Esophagus squamous epithelium (tissue), 5 donors: ENCODE results near the gene CHRM1. TPM values are rescaled to one million over a fixed set of nuclear protein-coding genes. Genes with fewer than 3 reads are reported as not detected.

Source experiments
- DNase-seq: peaks from one replicate; lab custom pipeline; 2025; lab: John Stamatoyannopoulos, UW
- H3K27ac ChIP-seq, 4 donors: fragments of 200-600 bp; sonication (generic); one replicate each; pipeline ENCODE4 v1.5.1; 2016 to 2019; ENCODE audit warnings: mild to moderate bottlenecking in 1 of 4
- H3K27me3 ChIP-seq, 4 donors: fragments of 200-600 bp; sonication (generic); 1 replicate in 3 of 4; 2 replicates in 1 of 4; pipeline versions ENCODE4 v1.5.1 to v1.6.0; 2017 to 2021; ENCODE audit warnings: antibody characterized with exemption in 1 of 4
- H3K36me3 ChIP-seq, 3 donors: fragments of 200-600 bp; sonication (generic); one replicate each; pipeline ENCODE4 v1.5.1; 2016 to 2019
- H3K4me1 ChIP-seq, 3 donors: fragments of 200-600 bp; sonication (generic); one replicate each; pipeline ENCODE4 v1.5.1; 2017 to 2019
- H3K4me3 ChIP-seq, 4 donors: fragments of 200-600 bp; sonication (generic); 1 replicate in 3 of 4; 2 replicates in 1 of 4; pipeline ENCODE4 v1.5.1; 2016 to 2019; ENCODE audit warnings: mild to moderate bottlenecking in 2 of 4, moderate library complexity in 1 of 4
- H3K9me3 ChIP-seq, 3 donors: fragments of 200-600 bp; sonication (generic); one replicate each; pipeline ENCODE4 v1.5.1; 2016 to 2019
- CTCF ChIP-seq, 6 experiments: fragments of 450-650 bp in 4 of 6; fragments of 200-600 bp in 2 of 6; sonication (generic) in 2 of 6; IDR thresholded peaks; one replicate each; pipeline ENCODE4 v1.5.1; 2016 to 2019; ENCODE audit warnings: antibody characterized with exemption in 6 of 6, mild to moderate bottlenecking in 4 of 6, moderate library complexity in 4 of 6
- POLR2A ChIP-seq, 4 donors: fragments of 450-650 bp; IDR thresholded peaks; one replicate each; pipeline ENCODE4 v1.6.1; 2017; ENCODE audit warnings: antibody characterized with exemption in 4 of 4, mild to moderate bottlenecking in 4 of 4, moderate library complexity in 3 of 4
- WGBS, 2 donors: methylation state at CpG; one replicate each; pipeline ENCODE4 v1.1.5; 2018; 5-methylcytosine and 5-hydroxymethylcytosine counted together
- intact Hi-C: fragments of 100-400 bp; cut with DNase I; formaldehyde crosslinking; loops from one replicate; pipeline ENCODE4 v1.15.0; 2022
- total RNA-seq, 4 donors: library from RNA; depleted of rRNA; stranded (reverse); fragments of >200 nt; gene quantifications; one replicate each; pipeline ENCODE4 v1.1.0, GENCODE V29; 2016
- donor health status: DM: yes; HTN: yes; CAD: no.

The CHRM1 gene
- total RNA-seq, 4 donors from 2014 or later = 0.30 to 0.73 TPM; not detected in 2

GRCh38 chr11:62892077-62892922 lies 28.9 kb downstream of the CHRM1 start:
- peaks cover 0 to 33% (median 3%) of the 10 kb centered on the region in 3 donors for H3K4me1 ChIP-seq
- TF ChIP-seq POLR2A (IDR thresholded peaks at IDR 0.05) = no peak
- TF ChIP-seq CTCF (IDR thresholded peaks at IDR 0.05) = no peak
- DNase-seq = no peak
- intact Hi-C loops = no loop called here
- H3K27me3 ChIP-seq = no peaks in the 10 kb centered on the region
- H3K9me3 ChIP-seq = no peaks in the 10 kb centered on the region
- H3K27ac ChIP-seq = no peak overlapping the region
- H3K36me3 ChIP-seq = peaks cover 17 to 27% (median 22%) of the 10 kb centered on the region in 3 donors
- 83 to 84% methylated on average over 6 to 9 of the region's 10 CpGs for WGBS, 2 donors
- H3K4me3 ChIP-seq = no peak overlapping the region

GRCh38 chr11:62889484-62890437 lies 31.4 kb downstream of the CHRM1 start:
- H3K27ac ChIP-seq = peak overlapping the region in 3 of 4 donors; percentile 6 to 23 (median 6)
- no peak for DNase-seq
- peaks cover 42 to 53% (median 46%) of the 10 kb centered on the region in 3 donors for H3K36me3 ChIP-seq
- peaks cover 5 to 59% (median 10%) of the 10 kb centered on the region in 3 donors for H3K4me1 ChIP-seq
- intact Hi-C loops = no loop called here
- no peaks in the 10 kb centered on the region for H3K9me3 ChIP-seq
- no peaks in the 10 kb centered on the region for H3K27me3 ChIP-seq
- 60 to 78% methylated on average over 9 to 11 of the region's 11 CpGs for WGBS, 2 donors
- no peak overlapping the region for H3K4me3 ChIP-seq
- no peak for TF ChIP-seq POLR2A (IDR thresholded peaks at IDR 0.05)
- no peak for TF ChIP-seq CTCF (IDR thresholded peaks at IDR 0.05)

GRCh38 chr11:62889126-62889483 lies 32.1 kb downstream of the CHRM1 start:
- Histone ChIP-seq H3K4me3 (no peak overlapping the region), H3K27me3 (no peaks in the 10 kb centered on the region), H3K9me3 (no peaks in the 10 kb centered on the region), H3K27ac (peak overlapping the region in 3 of 4 donors; percentile 6 to 23 (median 6)), H3K4me1 (peaks cover 7 to 65% (median 15%) of the 10 kb centered on the region in 3 donors), H3K36me3 (peaks cover 45 to 59% (median 52%) of the 10 kb centered on the region in 3 donors)
- TF ChIP-seq CTCF (IDR thresholded peaks at IDR 0.05) = no peak
- DNase-seq = no peak
- 66 to 95% methylated on average over 2 of the region's 2 CpGs for WGBS, 2 donors
- intact Hi-C loops = no loop called here

GRCh38 chr11:62888406-62888805 lies 32.8 kb downstream of the CHRM1 start:
- Histone ChIP-seq H3K36me3 (peaks cover 51 to 66% (median 59%) of the 10 kb centered on the region in 3 donors), H3K4me1 (peaks cover 14 to 72% (median 22%) of the 10 kb centered on the region in 3 donors), H3K27ac (no peak overlapping the region), H3K9me3 (no peaks in the 10 kb centered on the region), H3K4me3 (no peak overlapping the region), H3K27me3 (no peaks in the 10 kb centered on the region)
- TF ChIP-seq POLR2A (IDR thresholded peaks at IDR 0.05) = no peak
- no peak for TF ChIP-seq CTCF (IDR thresholded peaks at IDR 0.05)
- no peak for DNase-seq
- 91 to 94% methylated on average over 5 to 14 of the region's 14 CpGs for WGBS, 2 donors
- intact Hi-C loops = no loop called here
